Right cardiac atrium (tissue), 5 donors: ENCODE data around the gene NDUFA5. TPM values are rescaled to one million over a fixed set of nuclear protein-coding genes. Genes with fewer than 3 reads are reported as not detected.

Experiments
- ATAC-seq, 2 donors: fragments of 200-7000 bp; cut with Tn5 transposase; one replicate each; pipeline versions ENCODE4 v1.8.0 to v1.9.1; 2020; ENCODE audit warnings: moderate library complexity in 2 of 2, mild to moderate bottlenecking in 1 of 2
- DNase-seq, 3 donors: peaks; one replicate each; pipeline ENCODE4 v3.0.0-alpha.2; 2020
- H3K27ac ChIP-seq: one replicate; pipeline ENCODE4 v1.5.1; 2013; ENCODE audit warnings: mild to moderate bottlenecking, low read length, control low read depth, moderate library complexity
- H3K27me3 ChIP-seq: one replicate; pipeline ENCODE4 v1.6.1; 2013; ENCODE audit not compliant: control insufficient read depth, insufficient read depth
- H3K4me1 ChIP-seq: one replicate; pipeline ENCODE4 v1.6.1; 2013; ENCODE audit warnings: low read length; ENCODE audit not compliant: control insufficient read depth, insufficient read depth
- H3K4me3 ChIP-seq: one replicate; pipeline ENCODE4 v1.5.1; 2013; ENCODE audit warnings: low read length, control low read depth
- H3K9me3 ChIP-seq: one replicate; pipeline ENCODE4 v1.6.1; 2013; ENCODE audit warnings: low read length; ENCODE audit not compliant: control insufficient read depth
- WGBS: extraction: QIAGEN DNeasy Blood & Tissue Kit; methylation state at CpG from one replicate; pipeline ENCODE4 v1.1.7; 2013; 5-methylcytosine and 5-hydroxymethylcytosine counted together
- intact Hi-C, 4 donors: fragments of 100-400 bp; cut with DNase I; formaldehyde crosslinking; loops; one replicate each; pipeline versions ENCODE4 v1.11.0 to v1.14.0; 2022 to 2023
- polyA plus RNA-seq: library from polyadenylated mRNA; stranded (reverse); fragments of 200-250 nt; gene quantifications from one replicate; pipeline ENCODE4 v1.2.3, GENCODE V29; 2013
- total RNA-seq, 4 donors: library from RNA; stranded (reverse); fragmentation: NEBNext Ultra II Directional; extraction: Animal tissue kit (Norgen Biotek cat#: 25700); gene quantifications; one replicate each; pipeline ENCODE4 v1.2.1, GENCODE V29; 2021
- donor health status: healthy with polysubstance abuse.
- donor health status: DM: no; HTN: yes; CAD: no.
- donor health status: DM: no; HTN: no; CAD: no.
- donor health status: DM: no; HTN: yes; CAD: no; lungs with severe emphysema.
- donor health status: DM: yes; HTN: yes; CAD: no.

The NDUFA5 gene
- total and polyA plus RNA-seq, 5 donors: 270 to 375 (median 313) TPM

DNA sequence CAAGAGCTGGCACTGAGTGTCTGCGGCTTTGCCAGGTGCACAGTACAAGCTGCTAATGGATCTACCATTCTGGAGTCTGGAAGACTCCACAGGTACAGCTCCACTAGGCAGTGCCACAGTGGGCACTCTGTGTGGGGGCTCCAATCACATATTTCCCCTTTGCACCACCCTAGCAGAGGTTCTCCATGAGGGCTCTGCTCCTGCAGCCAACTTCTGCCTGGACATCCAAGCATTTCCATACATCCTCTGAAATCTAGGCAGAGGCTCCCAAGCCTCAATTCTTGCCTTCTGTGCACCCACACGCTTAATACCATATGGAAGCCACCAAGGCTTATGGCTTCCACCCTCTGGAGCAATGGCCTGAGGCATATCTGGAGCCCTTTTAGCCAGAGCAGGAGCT lies 52.4 kb downstream of the NDUFA5 start:
- intact Hi-C loops: no loop called here
- ATAC-seq (no peak), DNase-seq (no peak)
- Histone ChIP-seq H3K9me3 (no peaks in the 10 kb centered on the region), H3K4me3 (no peak overlapping the region), H3K27ac (no peak overlapping the region), H3K27me3 (no peaks in the 10 kb centered on the region), H3K4me1 (no peaks in the 10 kb centered on the region)
- 95% methylated on average over 2 of the region's 2 CpGs for WGBS

- DNase-seq: no peak
- Histone ChIP-seq H3K4me3 (no peak overlapping the region), H3K4me1 (no peaks in the 10 kb centered on the region), H3K27me3 (no peaks in the 10 kb centered on the region), H3K27ac (no peak overlapping the region), H3K9me3 (no peaks in the 10 kb centered on the region)
- intact Hi-C loops: no loop called here
- WGBS: 85% methylated on average over 5 of the region's 5 CpGs
- no peak for ATAC-seq
Observed at GRCh38 chr7:123502201-123502600, 55.4 kb downstream of the NDUFA5 start.

GRCh38 chr7:123500878-123501489 lies 56.6 kb downstream of the NDUFA5 start:
- no peak for DNase-seq
- Histone ChIP-seq H3K9me3 (no peaks in the 10 kb centered on the region), H3K27me3 (no peaks in the 10 kb centered on the region), H3K4me3 (no peak overlapping the region), H3K4me1 (no peaks in the 10 kb centered on the region), H3K27ac (no peak overlapping the region)
- ATAC-seq: no peak
- intact Hi-C loops: no loop called here
- 92% methylated on average over 1 of the region's 1 CpG for whole genome bisulfite sequencing

DNA sequence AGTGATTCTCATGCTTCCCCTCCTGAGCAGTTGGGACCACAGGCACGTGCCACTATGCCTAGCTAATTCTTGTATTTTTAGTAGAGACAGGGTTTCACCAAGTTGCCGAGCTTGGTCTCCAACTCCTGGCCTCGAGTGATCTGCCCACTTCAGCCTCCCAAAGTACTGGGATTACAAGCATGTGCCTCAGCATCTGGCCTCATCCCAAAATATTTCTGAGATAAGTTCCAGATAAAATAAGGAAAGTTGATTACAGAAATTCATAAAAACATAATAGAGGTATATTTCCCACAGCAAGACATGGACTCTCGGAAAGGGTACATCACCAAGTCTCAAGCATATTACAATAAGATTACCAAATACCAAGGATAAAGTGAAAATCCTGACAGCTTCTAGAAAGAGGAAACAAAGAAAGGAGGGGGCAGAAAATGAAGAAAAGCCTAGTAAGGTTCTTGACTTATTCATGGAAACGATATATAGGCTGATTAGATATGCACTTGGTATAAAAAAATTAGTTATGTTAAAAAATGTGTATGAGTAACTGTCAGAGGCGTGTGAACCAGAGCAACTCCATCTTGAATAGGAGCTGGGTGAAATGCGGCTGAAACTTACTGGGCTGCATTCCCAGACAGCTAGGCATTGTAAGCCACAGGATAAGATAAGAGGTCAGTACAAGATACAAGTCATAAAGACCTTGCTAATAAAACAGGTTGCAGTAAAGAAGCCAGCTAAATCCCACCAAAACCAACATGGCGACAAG lies 58.2 kb downstream of the NDUFA5 start:
- 59% methylated on average over 8 of the region's 8 CpGs for WGBS
- H3K4me1 ChIP-seq: no peaks in the 10 kb centered on the region
- H3K4me3 ChIP-seq: no peak overlapping the region
- no peak for DNase-seq
- H3K27ac ChIP-seq: no peak overlapping the region
- no peak for ATAC-seq
- H3K9me3 ChIP-seq: no peaks in the 10 kb centered on the region
- intact Hi-C loops: loop anchor here in 1 of 4 donors (10.0 kb wide), 1 partner anchor 375 kb away; no protein-coding TSS in a partner anchor
- no peaks in the 10 kb centered on the region for H3K27me3 ChIP-seq

- 58% methylated on average over 2 of the region's 2 CpGs for WGBS
Observed at GRCh38 chr7:123498601-123499000, 59.0 kb downstream of the NDUFA5 start.

DNA sequence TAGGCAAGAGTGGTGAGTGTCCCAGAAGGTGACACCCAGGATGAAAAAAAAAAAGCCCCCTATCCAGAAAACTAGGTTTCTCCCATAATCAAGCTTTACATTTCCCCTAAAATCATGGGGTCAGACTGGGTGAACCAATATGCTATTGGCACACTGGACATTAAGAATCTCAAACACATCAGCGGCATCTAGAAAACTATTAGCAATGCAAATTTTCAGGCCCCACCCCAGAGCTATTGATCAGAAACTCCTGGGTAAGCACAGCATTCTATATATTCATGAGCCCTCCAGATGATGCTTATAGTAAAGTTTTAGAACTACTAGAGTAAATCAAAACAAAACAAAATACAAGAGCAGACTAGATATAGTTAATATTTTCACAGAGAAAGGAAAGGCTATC lies 59.6 kb downstream of the NDUFA5 start:
- Histone ChIP-seq H3K27ac (no peak overlapping the region), H3K9me3 (no peaks in the 10 kb centered on the region), H3K27me3 (no peaks in the 10 kb centered on the region), H3K4me3 (no peak overlapping the region), H3K4me1 (no peaks in the 10 kb centered on the region)
- ATAC-seq: no peak
- 81% methylated on average over 1 of the region's 1 CpG for WGBS
- no peak for DNase-seq
- intact Hi-C loops: loop anchor here in 1 of 4 donors (10.0 kb wide), 1 partner anchor 377 kb away; no protein-coding TSS in a partner anchor

More at GRCh38 chr7:123498601-123499000, 59.0 kb downstream of the NDUFA5 start:
- Histone ChIP-seq H3K4me1 (no peaks in the 10 kb centered on the region), H3K27ac (no peak overlapping the region), H3K27me3 (no peaks in the 10 kb centered on the region), H3K9me3 (no peaks in the 10 kb centered on the region), H3K4me3 (no peak overlapping the region)
- DNase-seq (no peak), ATAC-seq (no peak)
- intact Hi-C loops: loop anchor here in 1 of 4 donors (10.0 kb wide), 1 partner anchor 376 kb away; no protein-coding TSS in a partner anchor

- Histone ChIP-seq H3K9me3 (no peaks in the 10 kb centered on the region), H3K27me3 (no peaks in the 10 kb centered on the region), H3K4me1 (no peaks in the 10 kb centered on the region), H3K27ac (no peak overlapping the region), H3K4me3 (no peak overlapping the region)
- intact Hi-C loops: loop anchor here in 1 of 4 donors (10.0 kb wide), 1 partner anchor 381 kb away; no protein-coding TSS in a partner anchor
- no peak for ATAC-seq
- 8% methylated on average over 3 of the region's 3 CpGs for WGBS
- DNase-seq: no peak
Observed at GRCh38 chr7:123494193-123494796, 63.3 kb downstream of the NDUFA5 start.

DNA sequence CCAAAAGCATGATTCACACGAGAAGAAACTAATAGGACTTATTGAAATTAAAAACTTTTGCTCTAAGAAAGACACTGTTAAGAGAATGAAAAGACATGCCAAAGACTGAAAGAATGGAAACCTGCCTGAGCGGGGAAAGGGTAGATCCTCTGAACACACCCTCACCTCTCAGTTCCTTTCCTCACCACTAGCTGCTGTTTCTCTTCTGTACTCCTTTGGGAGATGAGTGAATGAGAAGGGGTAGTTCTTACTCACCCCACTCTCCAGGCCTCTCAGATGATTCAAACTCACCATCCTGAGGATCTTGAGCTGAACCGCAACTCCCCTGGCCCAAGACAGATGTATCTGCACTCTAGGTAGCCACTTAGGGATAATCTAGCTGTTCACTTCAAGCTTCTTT lies 65.1 kb downstream of the NDUFA5 start:
- Histone ChIP-seq H3K4me1 (no peaks in the 10 kb centered on the region), H3K27me3 (no peaks in the 10 kb centered on the region), H3K9me3 (no peaks in the 10 kb centered on the region), H3K27ac (no peak overlapping the region), H3K4me3 (no peak overlapping the region)
- no peak for DNase-seq
- WGBS: 77% methylated on average over 3 of the region's 3 CpGs
- no peak for ATAC-seq
- intact Hi-C loops: loop anchor here in 1 of 4 donors (10.0 kb wide), 1 partner anchor 382 kb away; no protein-coding TSS in a partner anchor

Other genes with a start within 250 kb of the NDUFA5 start
- under 1 TPM; 0.41 to 0.79 (median 0.62) TPM for gene IQUB, start 23.2 kb downstream of the NDUFA5 start, total RNA-seq
- 0.07 TPM for gene IQUB, start 23.2 kb downstream of the NDUFA5 start, polyA plus RNA-seq
- 10 to 100 TPM; 15.6 to 56.7 (median 39.5) TPM for gene ASB15, start 44.0 kb upstream of the NDUFA5 start, total RNA-seq
- 23.7 TPM for gene ASB15, start 44.0 kb upstream of the NDUFA5 start, polyA plus RNA-seq
- 100 to 1,000 TPM; 258 to 704 (median 329) TPM for gene LMOD2, start 98.0 kb upstream of the NDUFA5 start, total RNA-seq
- 849 TPM for gene LMOD2, start 98.0 kb upstream of the NDUFA5 start, polyA plus RNA-seq
- 10 to 100 TPM; 24.7 to 32.5 (median 28.6) TPM for gene WASL, start 191.2 kb upstream of the NDUFA5 start, total RNA-seq
- 16.9 TPM for gene WASL, start 191.2 kb upstream of the NDUFA5 start, polyA plus RNA-seq